GM18951 (cell line): Measurements from ENCODE around the gene CTDNEP1.

Source experiments
- POLR2A ChIP-seq: IDR thresholded peaks from 4 replicates; pipeline ENCODE4 v1.6.1; 2011; ENCODE audit warnings: mild to moderate bottlenecking; ENCODE audit not compliant: insufficient read length, insufficient read depth; ENCODE audit errors: extremely low read depth
- in situ Hi-C: fragments of 300-500 bp; cut with MboI; formaldehyde crosslinking; loops from one replicate; pipeline ENCODE4 v1.12.0; 2022; ENCODE audit warnings: low sequenced_read_pairs, mixed read lengths, inconsistent platforms; ENCODE audit not compliant: unreplicated experiment

CTDNEP1 gene

GRCh38 chr17:7251661-7252175, at the start of gene CTDNEP1:
CTDNEP1 (minus strand) TSS chr17:7251734; CDS start chr17:7251296, 438 bp downstream.
- in situ Hi-C loops: no loop called here
- TF ChIP-seq POLR2A: peak; percentile 67

GRCh38 chr17:7296189-7296861, 44.8 kb upstream of the CTDNEP1 start:
- TF ChIP-seq POLR2A: no peak
- in situ Hi-C loops: no loop called here

- in situ Hi-C loops: no loop called here
Measured at GRCh38 chr17:7295230-7296180, 44.0 kb upstream of the CTDNEP1 start.

GRCh38 chr17:7294614-7295153, 43.1 kb upstream of the CTDNEP1 start, which contains the start of gene YBX2:
YBX2 (minus strand) TSS chr17:7294639; CDS start chr17:7294500, 139 bp downstream.
- no peak for TF ChIP-seq POLR2A
- in situ Hi-C loops: no loop called here

More at GRCh38 chr17:7295230-7296180, 44.0 kb upstream of the CTDNEP1 start:
- no peak for TF ChIP-seq POLR2A

- in situ Hi-C loops: no loop called here
- no peak for TF ChIP-seq POLR2A
Measured at GRCh38 chr17:7293816-7294613, 42.5 kb upstream of the CTDNEP1 start.

- in situ Hi-C loops: no loop called here
Measured at GRCh38 chr17:7293159-7293558, 41.6 kb upstream of the CTDNEP1 start.

GRCh38 chr17:7292729-7293128, 41.2 kb upstream of the CTDNEP1 start:
- in situ Hi-C loops: no loop called here
- TF ChIP-seq POLR2A: no peak

More at GRCh38 chr17:7293159-7293558, 41.6 kb upstream of the CTDNEP1 start:
- TF ChIP-seq POLR2A: no peak

- in situ Hi-C loops: no loop called here
Measured at GRCh38 chr17:7292194-7292593, 40.7 kb upstream of the CTDNEP1 start.

GRCh38 chr17:7290685-7291084, 39.2 kb upstream of the CTDNEP1 start:
- TF ChIP-seq POLR2A: no peak
- in situ Hi-C loops: no loop called here

More at GRCh38 chr17:7292194-7292593, 40.7 kb upstream of the CTDNEP1 start:
- no peak for TF ChIP-seq POLR2A

GRCh38 chr17:7290166-7290565, 38.6 kb upstream of the CTDNEP1 start:
- TF ChIP-seq POLR2A: no peak
- in situ Hi-C loops: no loop called here

- in situ Hi-C loops: no loop called here
- TF ChIP-seq POLR2A: no peak
Measured at GRCh38 chr17:7289256-7290032, 37.9 kb upstream of the CTDNEP1 start.

- in situ Hi-C loops: no loop called here
- TF ChIP-seq POLR2A: no peak
Measured at GRCh38 chr17:7285679-7286078, 34.1 kb upstream of the CTDNEP1 start.
